SU-DHL-6 (cell line): ENCODE measurements around the gene PDZD4.

Source experiments
- EZH2phosphoT487 ChIP-seq: fragments of 200-600 bp; sonication (generic), shearing (Covaris generic); conservative IDR thresholded peaks from 2 replicates; pipeline ENCODE4 v1.6.1; 2018; ENCODE audit warnings: mild to moderate bottlenecking, antibody characterized with exemption, low read length, moderate library complexity, mixed read lengths
- TF ChIP-seq, protein P1 (sequence below): fragments of 200-600 bp; sonication (generic); IDR thresholded peaks from one replicate; pipeline ENCODE4 v1.5.1; 2017; ENCODE audit warnings: antibody characterized with exemption, mild to moderate bottlenecking, low read length, moderate library complexity; ENCODE audit not compliant: insufficient read depth, poor library complexity, severe bottlenecking

GRCh38 chrX:153803211-153804099 is 26.9 kb downstream of the PDZD4 start:
- TF ChIP-seq, protein P1, sequence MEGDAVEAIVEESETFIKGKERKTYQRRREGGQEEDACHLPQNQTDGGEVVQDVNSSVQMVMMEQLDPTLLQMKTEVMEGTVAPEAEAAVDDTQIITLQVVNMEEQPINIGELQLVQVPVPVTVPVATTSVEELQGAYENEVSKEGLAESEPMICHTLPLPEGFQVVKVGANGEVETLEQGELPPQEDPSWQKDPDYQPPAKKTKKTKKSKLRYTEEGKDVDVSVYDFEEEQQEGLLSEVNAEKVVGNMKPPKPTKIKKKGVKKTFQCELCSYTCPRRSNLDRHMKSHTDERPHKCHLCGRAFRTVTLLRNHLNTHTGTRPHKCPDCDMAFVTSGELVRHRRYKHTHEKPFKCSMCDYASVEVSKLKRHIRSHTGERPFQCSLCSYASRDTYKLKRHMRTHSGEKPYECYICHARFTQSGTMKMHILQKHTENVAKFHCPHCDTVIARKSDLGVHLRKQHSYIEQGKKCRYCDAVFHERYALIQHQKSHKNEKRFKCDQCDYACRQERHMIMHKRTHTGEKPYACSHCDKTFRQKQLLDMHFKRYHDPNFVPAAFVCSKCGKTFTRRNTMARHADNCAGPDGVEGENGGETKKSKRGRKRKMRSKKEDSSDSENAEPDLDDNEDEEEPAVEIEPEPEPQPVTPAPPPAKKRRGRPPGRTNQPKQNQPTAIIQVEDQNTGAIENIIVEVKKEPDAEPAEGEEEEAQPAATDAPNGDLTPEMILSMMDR, result no peak
- TF ChIP-seq EZH2phosphoT487, result no peak
